HepG2 (cell line): Measurements from ENCODE around the gene ADRM1. TPM values are rescaled to one million over a fixed set of nuclear protein-coding genes. Genes with fewer than 3 reads are reported as not detected.

Source experiments
- ATAC-seq: fragments of 200-7000 bp; cut with Tn5 transposase; 3 replicates; pipeline ENCODE4 v1.9.1; 2020; ENCODE audit warnings: mild to moderate bottlenecking, moderate library complexity
- BruUV-seq: library from RNA; stranded (reverse); fragments of 400-500 nt; replicated peaks from 2 replicates; lab custom pipeline; 2021; lab: Mats Ljungman, UMichigan
- CTCF ChIA-PET: fragments of 300-600 bp; formaldehyde crosslinking; extraction: SDS; loops from one replicate; lab custom pipeline; 2021; ENCODE audit warnings: low total read pairs, inconsistent platforms, low intra/inter-chr PET ratio; lab: Yijun Ruan, JAX
- POLR2A ChIA-PET: fragments of 350-600 bp; sonication (Branson Sonifier 250); formaldehyde crosslinking; loops from one replicate; lab custom pipeline; 2020; ENCODE audit warnings: antibody characterized with exemption, inconsistent platforms; lab: Yijun Ruan, JAX
- DNase-seq: peaks from one replicate; pipeline ENCODE4 v3.0.0-alpha.2; 2015; ENCODE audit warnings: low spot score
- FAIRE-seq: peaks from 3 replicates; lab custom pipeline; 2011; peaks lifted over from hg19 to GRCh38; lab: Jason Lieb, UNC
- H2AFZ ChIP-seq: one replicate; pipeline ENCODE4 v1.6.1; 2011; ENCODE audit warnings: low read length, inconsistent platforms
- H3K27ac ChIP-seq: fragments of 300-600 bp; 3 replicates; pipeline ENCODE4 v1.8.0; 2011; ENCODE audit warnings: mixed run types, mild to moderate bottlenecking, mixed read lengths, low read length, inconsistent platforms; ENCODE audit not compliant: insufficient read depth; ENCODE audit errors: extremely low read length
- H3K27me3 ChIP-seq, 2 experiments: fragments of 200-600 bp in 1 of 2; 2 replicates in 1 of 2; 3 replicates in 1 of 2; pipeline versions ENCODE4 v1.6.0 to v1.8.0; 2011; ENCODE audit warnings: low read length in 2 of 2, mild to moderate bottlenecking in 2 of 2, moderate library complexity in 2 of 2, inconsistent platforms in 1 of 2; ENCODE audit not compliant: insufficient read depth in 2 of 2, control insufficient read depth in 1 of 2
- H3K36me3 ChIP-seq, 2 experiments: fragments of 200-600 bp in 1 of 2; replicated peaks in 1 of 2; 2 replicates in 1 of 2; 3 replicates in 1 of 2; pipeline versions ENCODE4 v1.5.1 to v1.8.0; 2011; ENCODE audit warnings: low read length in 2 of 2, inconsistent platforms in 1 of 2; ENCODE audit not compliant: insufficient read depth in 2 of 2, control insufficient read depth in 1 of 2
- H3K4me1 ChIP-seq: 2 replicates; pipeline ENCODE4 v1.5.1; 2012; ENCODE audit warnings: low read length, inconsistent platforms; ENCODE audit not compliant: insufficient read depth
- H3K4me2 ChIP-seq: 2 replicates; pipeline ENCODE4 v1.6.0; 2011; ENCODE audit warnings: low read depth, low read length, inconsistent platforms
- H3K4me3 ChIP-seq, 3 experiments: fragments of 200-600 bp in 1 of 3; sonication (generic), shearing (Covaris generic) in 1 of 3; replicated peaks in 1 of 3; 2 replicates each; pipeline ENCODE4 v1.5.1; 2011 to 2016; ENCODE audit warnings: low read length in 3 of 3, inconsistent platforms in 2 of 3, low read depth in 2 of 3, mild to moderate bottlenecking in 2 of 3, control low read depth in 1 of 3, mixed read lengths in 1 of 3; ENCODE audit not compliant: insufficient read depth in 1 of 3
- H3K79me2 ChIP-seq: one replicate; pipeline ENCODE4 v1.6.1; 2011; ENCODE audit warnings: low read length, inconsistent platforms; ENCODE audit not compliant: insufficient read depth
- H3K9ac ChIP-seq: 2 replicates; pipeline ENCODE4 v1.6.0; 2011; ENCODE audit warnings: mild to moderate bottlenecking, low read depth, low read length, inconsistent platforms; ENCODE audit not compliant: insufficient read depth
- H3K9me3 ChIP-seq: 2 replicates; pipeline ENCODE4 v1.5.1; 2012; ENCODE audit warnings: mild to moderate bottlenecking, low read length
- H4K20me1 ChIP-seq: 2 replicates; pipeline ENCODE4 v1.6.0; 2011; ENCODE audit warnings: inconsistent platforms, mild to moderate bottlenecking, low read length, moderate library complexity; ENCODE audit not compliant: insufficient read depth
- AGO2 ChIP-seq: fragments of 200-400 bp; formaldehyde crosslinking; optimal IDR thresholded peaks from 2 replicates; pipeline ENCODE3; 2017; ENCODE audit warnings: mild to moderate bottlenecking, low read depth, low read length, moderate library complexity
- CTCF ChIP-seq: sonication (generic); formaldehyde crosslinking; IDR thresholded peaks from 2 replicates; pipeline ENCODE4 v1.5.0; 2020; ENCODE audit warnings: mild to moderate bottlenecking, missing genetic modification reagents, moderate library complexity
- HES4 ChIP-seq: sonication (generic); formaldehyde crosslinking; IDR thresholded peaks from 2 replicates; pipeline ENCODE4 v1.9.0; 2021; ENCODE audit warnings: mild to moderate bottlenecking, missing genetic modification reagents, borderline replicate concordance
- HNRNPK ChIP-seq: fragments of 200-400 bp; formaldehyde crosslinking; IDR thresholded peaks from 2 replicates; pipeline ENCODE4 v1.6.1; 2018; ENCODE audit warnings: low read length, low read depth, moderate library complexity, mild to moderate bottlenecking; ENCODE audit not compliant: poor library complexity, severe bottlenecking
- HNRNPL ChIP-seq: fragments of 200-400 bp; formaldehyde crosslinking; IDR thresholded peaks from 2 replicates; pipeline ENCODE4 v1.6.1; 2017; ENCODE audit warnings: mild to moderate bottlenecking, low read depth, low read length
- PATZ1 ChIP-seq: sonication (generic); formaldehyde crosslinking; IDR thresholded peaks from 2 replicates; pipeline ENCODE4 v1.4.0; 2020; ENCODE audit warnings: missing genetic modification reagents
- RBFOX2 ChIP-seq: fragments of 200-400 bp; formaldehyde crosslinking; IDR thresholded peaks from 2 replicates; pipeline ENCODE4 v1.6.1; 2017; ENCODE audit warnings: low read depth, mild to moderate bottlenecking, low read length
- ZFP41 ChIP-seq: sonication (generic); formaldehyde crosslinking; IDR thresholded peaks from 2 replicates; pipeline ENCODE4 v1.4.0; 2020; ENCODE audit warnings: mild to moderate bottlenecking, missing genetic modification reagents, borderline replicate concordance
- ZFX ChIP-seq: sonication (generic); formaldehyde crosslinking; IDR thresholded peaks from 2 replicates; pipeline ENCODE4 v1.4.0; 2020; ENCODE audit warnings: mild to moderate bottlenecking, low read depth, missing genetic modification reagents, moderate library complexity
- ZFYVE20 ChIP-seq: sonication (generic); formaldehyde crosslinking; IDR thresholded peaks from 2 replicates; pipeline ENCODE4 v1.8.0; 2023; ENCODE audit warnings: low read depth, mild to moderate bottlenecking, moderate library complexity, missing genetic modification reagents, borderline replicate concordance
- ZNF687 ChIP-seq: sonication (generic); formaldehyde crosslinking; IDR thresholded peaks from 2 replicates; pipeline ENCODE4 v1.5.1; 2020; ENCODE audit warnings: mild to moderate bottlenecking, missing genetic modification reagents, moderate library complexity
- WGBS: methylation state at CpG from one replicate; pipeline ENCODE4 v1.1.6; 2017; ENCODE audit warnings: low lambda C conversion rate; 5-methylcytosine and 5-hydroxymethylcytosine counted together
- in situ Hi-C: cut with HindIII; loops from 2 replicates; pipeline ENCODE4 v1.10.0; 2017; ENCODE audit warnings: low pct_unique_long_range_greater_than_20kb; ENCODE audit not compliant: extremely low pct_ligation_motif_present
- intact Hi-C: fragments of 100-400 bp; cut with micrococcal nuclease; formaldehyde crosslinking; loops from one replicate; pipeline ENCODE4 v1.10.0; 2022; ENCODE audit not compliant: unreplicated experiment
- polyA plus RNA-seq, 8 experiments: library from polyadenylated mRNA; depleted of rRNA in 3 of 8; stranded (reverse) in 7 of 8; unstranded in 1 of 8; fragments of >200 nt; fragmentation: Illumina TruSeq in 4 of 8; extraction: Trizol in 4 of 8; gene quantifications; 2 replicates each; pipeline versions ENCODE4 v1.2.1 to v1.2.3, GENCODE V29; 2011 to 2016; ENCODE audit warnings: low read depth in 4 of 8, missing spikeins in 1 of 8, mixed read lengths in 1 of 8; ENCODE audit not compliant: insufficient read depth in 1 of 8
- total RNA-seq, 5 experiments: library from RNA; depleted of rRNA; stranded (reverse); fragments of >200 nt; fragmentation: Illumina TruSeq; extraction: Trizol; gene quantifications; 2 replicates each; pipeline ENCODE4 v1.2.3, GENCODE V29; 2016; ENCODE audit warnings: low read depth in 1 of 5

Gene ADRM1
- total and polyA plus RNA-seq, 2 of the 13 experiments (the other 11 are each of a cell fraction or from before 2014, with no cell fraction given), result 92.9 to 154 TPM

DNA sequence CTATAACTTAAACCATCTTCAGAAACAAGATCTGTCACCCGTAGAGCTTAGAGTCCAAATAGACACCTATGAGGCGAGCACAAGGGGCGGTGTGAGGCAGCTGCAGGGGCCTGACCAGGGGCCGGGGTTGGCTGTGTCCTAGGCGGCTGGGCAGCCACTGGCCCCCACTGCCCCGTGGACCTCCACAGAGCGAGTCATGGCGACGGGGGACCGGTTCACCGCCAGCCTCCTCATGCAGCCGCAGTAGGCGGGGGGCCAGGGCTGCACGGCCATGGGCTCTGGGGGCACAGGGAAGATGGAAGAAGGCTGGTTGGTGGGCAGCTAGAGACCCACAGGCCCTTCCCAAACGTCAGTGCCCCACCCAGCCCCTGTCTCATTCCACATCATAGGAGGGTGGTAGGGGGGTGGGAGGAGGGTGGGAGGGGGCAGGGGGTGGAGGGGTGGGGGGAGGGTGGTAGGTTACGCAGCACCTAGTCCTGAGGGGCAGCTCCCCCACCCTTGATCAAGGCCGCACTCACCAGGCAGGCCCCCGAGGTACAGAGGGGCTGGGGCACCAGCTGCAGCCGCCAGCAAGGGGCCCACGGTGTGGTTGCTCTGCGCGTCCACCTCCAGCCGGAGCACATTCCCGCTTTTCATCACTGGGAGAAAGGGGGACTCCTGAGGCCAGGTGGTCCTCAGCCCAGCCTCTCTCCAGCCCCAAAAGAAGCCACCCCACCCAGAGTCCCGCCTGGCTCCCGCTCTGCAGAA, 6.6 kb downstream of the ADRM1 start (continued):
- TF ChIP-seq ZFP41 (CRISPR knock-in tag), result no peak

DNA sequence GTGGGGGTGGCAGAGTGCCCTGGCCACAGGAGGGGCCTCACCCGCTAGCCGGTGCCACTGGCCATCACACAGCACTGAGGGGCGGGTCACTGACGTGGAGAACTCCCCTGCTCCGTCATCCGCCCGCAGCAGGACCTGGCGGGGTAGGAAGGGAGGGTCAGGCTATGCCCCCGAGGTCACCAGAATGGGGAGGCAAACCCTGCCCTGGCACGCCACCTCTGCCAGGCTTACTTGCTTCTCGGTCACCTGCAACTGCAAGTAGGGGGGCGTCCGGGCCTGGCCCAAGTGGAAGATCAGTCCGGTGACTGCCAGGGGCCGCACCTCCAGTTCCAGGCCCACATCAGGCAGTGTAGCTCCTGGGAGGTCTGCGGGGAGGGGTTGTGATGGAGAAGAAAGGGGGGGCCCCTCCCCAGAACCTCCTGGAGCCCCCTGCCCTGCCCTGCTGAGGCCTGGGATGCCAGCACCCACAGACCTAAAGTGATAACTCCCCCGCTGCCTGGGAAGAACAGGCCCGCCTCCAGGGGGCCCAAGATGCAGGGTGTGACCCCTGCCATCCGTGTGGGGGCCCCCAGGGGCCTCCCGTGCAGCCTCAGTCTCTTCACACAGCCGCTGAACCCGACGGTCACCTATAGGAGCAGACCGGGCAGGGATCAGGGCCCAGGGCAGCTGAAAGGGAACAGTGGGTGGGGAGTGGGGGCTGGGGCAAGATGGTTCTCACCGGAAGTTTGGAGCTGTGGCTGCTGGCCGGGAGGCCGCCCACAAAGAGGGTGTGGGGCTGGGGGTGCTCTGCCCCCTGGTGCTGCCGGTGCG, 7.4 kb downstream of the ADRM1 start:
- Histone ChIP-seq H3K4me1 (peaks cover 19% of the 10 kb centered on the region), H3K9me3 (no peaks in the 10 kb centered on the region), H3K4me3 (no peak overlapping the region), H3K27me3 (no peaks in the 10 kb centered on the region), H3K79me2 (peaks cover 11% of the 10 kb centered on the region), H4K20me1 (peaks cover 6% of the 10 kb centered on the region; the same call in 1 of the 2 replicates), H3K4me2 (no peak overlapping the region), H2AFZ (no peak overlapping the region), H3K36me3 (peaks cover 65 to 95% of the 10 kb centered on the region in 2 experiments), H3K9ac (no peak overlapping the region), H3K27ac (no peak overlapping the region)
- FAIRE-seq, result no peak
- DNase-seq, result no peak
- WGBS, result 90% methylated on average over 25 of the region's 29 CpGs
- intact Hi-C loops (no loop called here), in situ Hi-C loops (no loop called here)
- ChIA-PET CTCF (no interaction called here), POLR2A (interaction anchor here (1.2 to 8.3 kb wide), 2 partner anchors 58 to 65 kb away, joined by 4 to 187 read pairs; partner anchors contain the start of gene LAMA5)
- ATAC-seq, result peak; percentile 4
- BruUV-seq, result no TSS peak
- 0 out of 2 replicates have a peak, but pooled peaks have one; percentile 3 for TF ChIP-seq CTCF (CRISPR knock-in tag)
- peak; percentile 74 for TF ChIP-seq AGO2
- peak; percentile 33 for TF ChIP-seq HNRNPK
- no peak for TF ChIP-seq ZFYVE20 (CRISPR knock-in tag)
- 0 out of 2 replicates have a peak, but pooled peaks have one; percentile 55 for TF ChIP-seq HES4 (CRISPR knock-in tag)
- no peak for TF ChIP-seq ZFX (CRISPR knock-in tag)
- peak; percentile 90; the same call in 1 of the 2 replicates for TF ChIP-seq HNRNPL
- peak; percentile 26; the same call in 1 of the 2 replicates for TF ChIP-seq ZNF687 (CRISPR knock-in tag)
- TF ChIP-seq PATZ1 (CRISPR knock-in tag), result peak; percentile 40; the same call in 1 of the 2 replicates
- TF ChIP-seq RBFOX2, result peak; percentile 20; the same call in 1 of the 2 replicates
